ENCODE results near the gene IPO5. TPM values are rescaled to one million over a fixed set of nuclear protein-coding genes. Genes with fewer than 3 reads are reported as not detected.

The IPO5 gene
- total and polyA plus RNA-seq, 2 of the 8 experiments (the other 6 are each of a cell fraction or from before 2014, with no cell fraction given) = 143 to 410 TPM

- Histone ChIP-seq H2BK120ac (replicated peaks; ENCODE audit: low read depth, low read length) (no peak overlapping the region), H3K18ac (ENCODE audit: extremely low read depth, low read length) (no peak overlapping the region), H2BK5ac (ENCODE audit: low read depth, low read length) (no peak overlapping the region), H4K8ac (ENCODE audit: extremely low read depth, insufficient read depth, low read length) (peak overlapping the region; percentile 88; the same call in 1 of the 2 replicates), H3K36me3 (ENCODE audit: control insufficient read depth in 2 of 4, insufficient read depth in 4 of 4, low read length in 3 of 4) (no peaks in the 10 kb centered on the region), H3K9me3 (ENCODE audit: insufficient read depth in 2 of 2, low read depth in 1 of 2, low read length in 1 of 2) (no peaks in the 10 kb centered on the region), H3K56ac (replicated peaks; ENCODE audit: insufficient read length, low read depth, low read length) (no peak overlapping the region), H2AFZ (ENCODE audit: low read length) (no peak overlapping the region), H3K27me3 (replicated peaks in 1 of 4; ENCODE audit: control insufficient read depth in 3 of 4, extremely low read depth in 1 of 4, insufficient read depth in 3 of 4, low read length in 3 of 4) (no peaks in the 10 kb centered on the region; a peak in 1 of 7 replicates), H3K79me2 (ENCODE audit: control insufficient read depth in 1 of 2, insufficient read depth in 2 of 2, low read length in 2 of 2) (no peaks in the 10 kb centered on the region; a peak in 1 of 4 replicates), H3K4me1 (replicated peaks in 1 of 4; ENCODE audit: control insufficient read depth in 3 of 4, insufficient read depth in 4 of 4, low read length in 3 of 4) (peaks cover 0 to 4% (median 0%) of the 10 kb centered on the region in 4 experiments; a peak in 1 of 7 replicates), H3K4me3 (ENCODE audit: extremely low read depth in 1 of 4, insufficient read depth in 2 of 4, low read depth in 3 of 4, low read length in 4 of 4) (no peak overlapping the region), H3K23ac (ENCODE audit: insufficient read length) (no peak overlapping the region), H2AK5ac (ENCODE audit: low read depth, low read length) (no peak overlapping the region), H3K23me2 (ENCODE audit: low read depth, low read length) (no peaks in the 10 kb centered on the region), H3K9ac (replicated peaks in 1 of 4; ENCODE audit: extremely low read depth in 1 of 4, low read depth in 3 of 4, low read length in 3 of 4) (no peak overlapping the region), H4K20me1 (replicated peaks in 1 of 2; ENCODE audit: control insufficient read depth in 1 of 2, insufficient read depth in 2 of 2, low read length in 2 of 2) (no peaks in the 10 kb centered on the region), H3K27ac (ENCODE audit: low read depth, low read length) (no peak overlapping the region), H4K5ac (ENCODE audit: insufficient read length, low read depth, low read length) (no peak overlapping the region), H2BK20ac (ENCODE audit: low read length) (no peak overlapping the region), H3K14ac (ENCODE audit: insufficient read length) (no peak overlapping the region), H2BK15ac (ENCODE audit: low read length) (no peak overlapping the region), H3K79me1 (ENCODE audit: low read depth, low read length) (no peaks in the 10 kb centered on the region), H3K4me2 (ENCODE audit: insufficient read depth in 1 of 2, low read depth in 2 of 2, low read length in 2 of 2) (no peak overlapping the region), H3K4ac (replicated peaks; ENCODE audit: insufficient read length, low read depth, low read length) (no peak overlapping the region), H4K91ac (replicated peaks; ENCODE audit: insufficient read length, low read length) (no peak overlapping the region), H2BK12ac (ENCODE audit: low read depth, low read length) (no peak overlapping the region)
- DNase-seq (ENCODE audit: low read depth in 1 of 2, low spot score in 2 of 2) = no peak
- ChIA-PET POLR2A (ENCODE audit: partially characterized antibody) (interaction anchor here (0.8 to 0.9 kb wide), 2 partner anchors 9 to 397 kb away, joined by 3 to 4 read pairs; no protein-coding TSS in a partner anchor), CTCF (ENCODE audit: partially characterized antibody) (interaction anchor here (0.6 to 3.2 kb wide), 58 partner anchors 10 to 999 kb away, joined by 3 to 17 read pairs (median 4); no protein-coding TSS in a partner anchor)
- WGBS, 2 experiments (ENCODE audit: extremely low coverage in 1 of 2, insufficient coverage in 1 of 2, insufficient read length in 1 of 2, insufficient replicate concordance in 2 of 2, low coverage in 1 of 2, low lambda C conversion rate in 2 of 2, missing lambda C conversion rate in 1 of 2) = 82% methylated on average over 19 of the region's 19 CpGs; no CpG with 5 or more reads in 1 of the 2 experiments
- FAIRE-seq = peak; percentile 71
- TF ChIP-seq, protein P1, sequence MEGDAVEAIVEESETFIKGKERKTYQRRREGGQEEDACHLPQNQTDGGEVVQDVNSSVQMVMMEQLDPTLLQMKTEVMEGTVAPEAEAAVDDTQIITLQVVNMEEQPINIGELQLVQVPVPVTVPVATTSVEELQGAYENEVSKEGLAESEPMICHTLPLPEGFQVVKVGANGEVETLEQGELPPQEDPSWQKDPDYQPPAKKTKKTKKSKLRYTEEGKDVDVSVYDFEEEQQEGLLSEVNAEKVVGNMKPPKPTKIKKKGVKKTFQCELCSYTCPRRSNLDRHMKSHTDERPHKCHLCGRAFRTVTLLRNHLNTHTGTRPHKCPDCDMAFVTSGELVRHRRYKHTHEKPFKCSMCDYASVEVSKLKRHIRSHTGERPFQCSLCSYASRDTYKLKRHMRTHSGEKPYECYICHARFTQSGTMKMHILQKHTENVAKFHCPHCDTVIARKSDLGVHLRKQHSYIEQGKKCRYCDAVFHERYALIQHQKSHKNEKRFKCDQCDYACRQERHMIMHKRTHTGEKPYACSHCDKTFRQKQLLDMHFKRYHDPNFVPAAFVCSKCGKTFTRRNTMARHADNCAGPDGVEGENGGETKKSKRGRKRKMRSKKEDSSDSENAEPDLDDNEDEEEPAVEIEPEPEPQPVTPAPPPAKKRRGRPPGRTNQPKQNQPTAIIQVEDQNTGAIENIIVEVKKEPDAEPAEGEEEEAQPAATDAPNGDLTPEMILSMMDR (IDR thresholded peaks at IDR 0.05; ENCODE audit: control extremely low read depth in 1 of 3, insufficient read depth in 1 of 3, low read depth in 1 of 3, low read length in 3 of 3) = peak in 2 of 3 experiments; percentile 26 to 47; a peak in 3 of 4 replicates
- 0 out of 2 replicates have a peak, but pooled peaks have one; percentile 17 for TF ChIP-seq EGR1 (IDR thresholded peaks at IDR 0.05; ENCODE audit: borderline replicate concordance, low read depth, low read length)
- no peak for TF ChIP-seq POLR2AphosphoS5 (IDR thresholded peaks at IDR 0.05; ENCODE audit: low read depth, low read length)
- no peak for TF ChIP-seq SP2 (IDR thresholded peaks at IDR 0.05; ENCODE audit: low read length)
- no peak for TF ChIP-seq RXRA (IDR thresholded peaks at IDR 0.05; ENCODE audit: insufficient read depth, low read depth, low read length)
- TF ChIP-seq CEBPB (IDR thresholded peaks at IDR 0.05; ENCODE audit: low read depth, low read length) = no peak
- TF ChIP-seq RAD21 (IDR thresholded peaks at IDR 0.05 in 1 of 2, conservative IDR thresholded peaks at IDR 0.05 in 1 of 2; ENCODE audit: low read depth in 2 of 2, low read length in 2 of 2) = peak; percentile 76 to 81
- no peak for TF ChIP-seq RBBP5 (IDR thresholded peaks at IDR 0.05; ENCODE audit: borderline replicate concordance, low read depth, low read length)
Measured at GRCh38 chr13:98033277-98034247, 80.1 kb downstream of the IPO5 start.
